Measurements from ENCODE around the gene P2RY8. TPM values are rescaled to one million over a fixed set of nuclear protein-coding genes. Genes with fewer than 3 reads are reported as not detected.
"Not testable (repeated sequence)": the region's sequence is repeated elsewhere in the genome, so short reads cannot be mapped to it uniquely, and the experiment has no call there.

P2RY8 gene
- total and polyA plus RNA-seq, 5 donors, result 1.6 to 3.8 (median 2.2) TPM

- Histone ChIP-seq H3K27me3 (ENCODE audit: control insufficient read depth, insufficient read depth) (no peaks in the 10 kb centered on the region), H3K27ac (ENCODE audit: low read length) (no peak overlapping the region), H3K4me3 (ENCODE audit: low read length) (no peak overlapping the region), H3K4me1 (ENCODE audit: control insufficient read depth, insufficient read depth, low read length) (no peaks in the 10 kb centered on the region), H3K9me3 (ENCODE audit: control insufficient read depth, low read length) (no peaks in the 10 kb centered on the region)
- DNase-seq, result no peak
- intact Hi-C loops (cut with DNase I), result no loop called here
- ATAC-seq, result no peak
- WGBS, result 92% methylated on average over 4 of the region's 4 CpGs
Measured at GRCh38 chrX:1475481-1475880, 61.5 kb downstream of the P2RY8 start.

GRCh38 chrX:1474593-1474992 lies 62.4 kb downstream of the P2RY8 start:
- ATAC-seq; intact Hi-C loops (cut with DNase I); H3K4me1 ChIP-seq (ENCODE audit: control insufficient read depth, insufficient read depth, low read length); DNase-seq; H3K27me3 ChIP-seq (ENCODE audit: control insufficient read depth, insufficient read depth); H3K9me3 ChIP-seq (ENCODE audit: control insufficient read depth, low read length); H3K4me3 ChIP-seq (ENCODE audit: low read length); H3K27ac ChIP-seq (ENCODE audit: low read length): not testable (repeated sequence)
- WGBS, result 74% methylated on average over 2 of the region's 2 CpGs

GRCh38 chrX:1472975-1473374 lies 64.0 kb downstream of the P2RY8 start:
- intact Hi-C loops (cut with DNase I), result no loop called here
- no peaks in the 10 kb centered on the region for H3K27me3 ChIP-seq (ENCODE audit: control insufficient read depth, insufficient read depth)
- 96% methylated on average over 2 of the region's 2 CpGs for WGBS
- no peaks in the 10 kb centered on the region for H3K4me1 ChIP-seq (ENCODE audit: control insufficient read depth, insufficient read depth, low read length)
- DNase-seq (no peak), ATAC-seq (no peak)
- no peak overlapping the region for H3K4me3 ChIP-seq (ENCODE audit: low read length)
- no peak overlapping the region for H3K27ac ChIP-seq (ENCODE audit: low read length)
- no peaks in the 10 kb centered on the region for H3K9me3 ChIP-seq (ENCODE audit: control insufficient read depth, low read length)

GRCh38 chrX:1468250-1468772 lies 68.7 kb downstream of the P2RY8 start:
- Histone ChIP-seq H3K27me3 (ENCODE audit: control insufficient read depth, insufficient read depth) (no peaks in the 10 kb centered on the region), H3K4me3 (ENCODE audit: low read length) (no peak overlapping the region), H3K27ac (ENCODE audit: low read length) (no peak overlapping the region), H3K4me1 (ENCODE audit: control insufficient read depth, insufficient read depth, low read length) (no peaks in the 10 kb centered on the region), H3K9me3 (ENCODE audit: control insufficient read depth, low read length) (no peaks in the 10 kb centered on the region)
- DNase-seq (no peak), ATAC-seq (no peak)
- WGBS, result 69% methylated on average over 20 of the region's 20 CpGs
- intact Hi-C loops (cut with DNase I), result no loop called here

- Histone ChIP-seq H3K4me1 (ENCODE audit: control insufficient read depth, insufficient read depth, low read length) (no peaks in the 10 kb centered on the region), H3K27me3 (ENCODE audit: control insufficient read depth, insufficient read depth) (no peaks in the 10 kb centered on the region), H3K4me3 (ENCODE audit: low read length) (no peak overlapping the region), H3K9me3 (ENCODE audit: control insufficient read depth, low read length) (no peaks in the 10 kb centered on the region), H3K27ac (ENCODE audit: low read length) (no peak overlapping the region)
- intact Hi-C loops (cut with DNase I), result no loop called here
- ATAC-seq (no peak), DNase-seq (peak in 1 of 3 donors; percentile 42)
- whole genome bisulfite sequencing, result 49% methylated on average over 20 of the region's 20 CpGs
Measured at GRCh38 chrX:1466971-1467561, 69.9 kb downstream of the P2RY8 start.

- no peaks in the 10 kb centered on the region for H3K4me1 ChIP-seq (ENCODE audit: control insufficient read depth, insufficient read depth, low read length)
Measured at GRCh38 chrX:1466232-1466661, 70.7 kb downstream of the P2RY8 start.

GRCh38 chrX:1465286-1466231 lies 71.4 kb downstream of the P2RY8 start:
- no peaks in the 10 kb centered on the region for H3K27me3 ChIP-seq (ENCODE audit: control insufficient read depth, insufficient read depth)
- DNase-seq, result no peak
- H3K4me1 ChIP-seq (ENCODE audit: control insufficient read depth, insufficient read depth, low read length), result no peaks in the 10 kb centered on the region
- no peak for ATAC-seq
- intact Hi-C loops (cut with DNase I), result no loop called here
- no peak overlapping the region for H3K27ac ChIP-seq (ENCODE audit: low read length)
- H3K9me3 ChIP-seq (ENCODE audit: control insufficient read depth, low read length), result no peaks in the 10 kb centered on the region
- H3K4me3 ChIP-seq (ENCODE audit: low read length), result no peak overlapping the region
- WGBS, result 55% methylated on average over 75 of the region's 75 CpGs

More at GRCh38 chrX:1466232-1466661, 70.7 kb downstream of the P2RY8 start:
- peak in 1 of 3 donors; percentile 54 for DNase-seq
- intact Hi-C loops (cut with DNase I), result no loop called here
- no peak for ATAC-seq
- Histone ChIP-seq H3K27me3 (ENCODE audit: control insufficient read depth, insufficient read depth) (no peaks in the 10 kb centered on the region), H3K27ac (ENCODE audit: low read length) (no peak overlapping the region), H3K4me3 (ENCODE audit: low read length) (no peak overlapping the region), H3K9me3 (ENCODE audit: control insufficient read depth, low read length) (no peaks in the 10 kb centered on the region)
- 44% methylated on average over 36 of the region's 36 CpGs for WGBS

- Histone ChIP-seq H3K9me3 (ENCODE audit: control insufficient read depth, low read length) (no peaks in the 10 kb centered on the region), H3K4me1 (ENCODE audit: control insufficient read depth, insufficient read depth, low read length) (no peaks in the 10 kb centered on the region), H3K4me3 (ENCODE audit: low read length) (no peak overlapping the region), H3K27ac (ENCODE audit: low read length) (no peak overlapping the region), H3K27me3 (ENCODE audit: control insufficient read depth, insufficient read depth) (no peaks in the 10 kb centered on the region)
- DNase-seq (no peak), ATAC-seq (no peak)
- whole genome bisulfite sequencing, result 75% methylated on average over 12 of the region's 12 CpGs
- intact Hi-C loops (cut with DNase I), result no loop called here
Measured at GRCh38 chrX:1464971-1465285, 72.1 kb downstream of the P2RY8 start.

- Histone ChIP-seq H3K9me3 (ENCODE audit: control insufficient read depth, low read length) (no peaks in the 10 kb centered on the region), H3K4me3 (ENCODE audit: low read length) (no peak overlapping the region), H3K4me1 (ENCODE audit: control insufficient read depth, insufficient read depth, low read length) (no peaks in the 10 kb centered on the region), H3K27me3 (ENCODE audit: control insufficient read depth, insufficient read depth) (no peaks in the 10 kb centered on the region), H3K27ac (ENCODE audit: low read length) (no peak overlapping the region)
- no peak for DNase-seq
- no peak for ATAC-seq
- intact Hi-C loops (cut with DNase I), result no loop called here
- WGBS, result 76% methylated on average over 24 of the region's 24 CpGs
Measured at GRCh38 chrX:1464041-1464970, 72.7 kb downstream of the P2RY8 start.

GRCh38 chrX:1463581-1463980 lies 73.4 kb downstream of the P2RY8 start:
- DNase-seq (no peak), ATAC-seq (no peak)
- no peak overlapping the region for H3K4me3 ChIP-seq (ENCODE audit: low read length)
- WGBS, result 75% methylated on average over 5 of the region's 5 CpGs
- intact Hi-C loops (cut with DNase I), result no loop called here
- H3K9me3 ChIP-seq (ENCODE audit: control insufficient read depth, low read length), result no peaks in the 10 kb centered on the region
- no peak overlapping the region for H3K27ac ChIP-seq (ENCODE audit: low read length)
- no peaks in the 10 kb centered on the region for H3K4me1 ChIP-seq (ENCODE audit: control insufficient read depth, insufficient read depth, low read length)
- no peaks in the 10 kb centered on the region for H3K27me3 ChIP-seq (ENCODE audit: control insufficient read depth, insufficient read depth)

Data from right cardiac atrium (tissue), 5 donors.